ENCODE data around the gene C22orf23. TPM values are rescaled to one million over a fixed set of nuclear protein-coding genes. Genes with fewer than 3 reads are reported as not detected.

C22orf23 gene
- total RNA-seq, 1 donor from 2014 or later: not detected

DNA sequence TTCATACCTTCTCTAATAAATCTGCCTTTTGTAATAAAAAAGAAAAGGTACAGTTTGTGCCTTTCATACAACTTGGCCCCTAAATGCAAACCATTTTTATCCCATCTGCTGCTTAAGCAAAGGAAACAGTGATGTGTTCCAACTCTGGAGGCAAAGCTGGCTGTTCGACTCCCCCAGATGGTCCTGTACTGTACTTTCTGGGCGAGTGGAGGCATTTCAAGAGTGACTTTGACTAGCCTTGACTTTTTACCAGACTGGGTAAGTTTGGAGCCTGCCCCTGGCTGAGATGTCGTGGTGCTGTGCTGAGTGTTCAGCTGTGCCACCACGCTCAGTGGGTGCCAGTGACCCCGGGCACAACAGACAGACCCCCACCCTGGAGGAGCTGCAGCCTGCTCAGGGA, 37.1 kb downstream of the C22orf23 start:
- Histone ChIP-seq H3K27ac (ENCODE audit: low read depth, low read length) (no peak overlapping the region), H3K9ac (ENCODE audit: low read length) (no peak overlapping the region), H3K9me3 (ENCODE audit: insufficient read depth, low read depth, low read length) (no peaks in the 10 kb centered on the region), H4K20me1 (ENCODE audit: insufficient read depth, low read length) (peaks cover 41% of the 10 kb centered on the region), H3K4me3 (ENCODE audit: insufficient read depth, low read depth, low read length) (no peak overlapping the region), H3K4me2 (ENCODE audit: low read length) (no peak overlapping the region), H3K4me1 (ENCODE audit: insufficient read depth, low read length) (peaks cover 3% of the 10 kb centered on the region), H3K27me3 (ENCODE audit: insufficient read depth, low read length) (no peaks in the 10 kb centered on the region), H3K36me3 (ENCODE audit: insufficient read depth, low read length) (peaks cover 43% of the 10 kb centered on the region), H2AFZ (ENCODE audit: low read depth, low read length) (no peak overlapping the region), H3K79me2 (ENCODE audit: insufficient read depth, low read length) (peaks cover 23% of the 10 kb centered on the region)
- H3K4me3 Mint-ChIP-seq (ENCODE audit: unreplicated experiment): no peak overlapping the region
- FAIRE-seq (no peak), DNase-seq (ENCODE audit: low read depth) (no peak)
- peaks cover 17% of the 10 kb centered on the region for H3K36me3 Mint-ChIP-seq (ENCODE audit: low read depth, unreplicated experiment)
- no peaks in the 10 kb centered on the region for H3K27me3 Mint-ChIP-seq (ENCODE audit: low read depth, unreplicated experiment)
- peaks cover 11% of the 10 kb centered on the region for H3K4me1 Mint-ChIP-seq (ENCODE audit: low read depth, unreplicated experiment)
- TF ChIP-seq, protein P1, sequence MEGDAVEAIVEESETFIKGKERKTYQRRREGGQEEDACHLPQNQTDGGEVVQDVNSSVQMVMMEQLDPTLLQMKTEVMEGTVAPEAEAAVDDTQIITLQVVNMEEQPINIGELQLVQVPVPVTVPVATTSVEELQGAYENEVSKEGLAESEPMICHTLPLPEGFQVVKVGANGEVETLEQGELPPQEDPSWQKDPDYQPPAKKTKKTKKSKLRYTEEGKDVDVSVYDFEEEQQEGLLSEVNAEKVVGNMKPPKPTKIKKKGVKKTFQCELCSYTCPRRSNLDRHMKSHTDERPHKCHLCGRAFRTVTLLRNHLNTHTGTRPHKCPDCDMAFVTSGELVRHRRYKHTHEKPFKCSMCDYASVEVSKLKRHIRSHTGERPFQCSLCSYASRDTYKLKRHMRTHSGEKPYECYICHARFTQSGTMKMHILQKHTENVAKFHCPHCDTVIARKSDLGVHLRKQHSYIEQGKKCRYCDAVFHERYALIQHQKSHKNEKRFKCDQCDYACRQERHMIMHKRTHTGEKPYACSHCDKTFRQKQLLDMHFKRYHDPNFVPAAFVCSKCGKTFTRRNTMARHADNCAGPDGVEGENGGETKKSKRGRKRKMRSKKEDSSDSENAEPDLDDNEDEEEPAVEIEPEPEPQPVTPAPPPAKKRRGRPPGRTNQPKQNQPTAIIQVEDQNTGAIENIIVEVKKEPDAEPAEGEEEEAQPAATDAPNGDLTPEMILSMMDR (IDR thresholded peaks at IDR 0.05; ENCODE audit: insufficient read depth, low read depth, low read length): no peak
- no peak for TF ChIP-seq EZH2 (IDR thresholded peaks at IDR 0.05; ENCODE audit: insufficient read depth, low read length)
- no peak overlapping the region for H3K27ac Mint-ChIP-seq (ENCODE audit: unreplicated experiment)
- no peaks in the 10 kb centered on the region for H3K9me3 Mint-ChIP-seq (ENCODE audit: unreplicated experiment)

GRCh38 chr22:37913233-37913721, 40.1 kb downstream of the C22orf23 start:
- H3K36me3 Mint-ChIP-seq (ENCODE audit: low read depth, unreplicated experiment): peaks cover 18% of the 10 kb centered on the region
- FAIRE-seq: no peak
- H3K79me2 ChIP-seq (ENCODE audit: insufficient read depth, low read length): peaks cover 52% of the 10 kb centered on the region
- H3K27me3 Mint-ChIP-seq (ENCODE audit: low read depth, unreplicated experiment): no peaks in the 10 kb centered on the region
- H2AFZ ChIP-seq (ENCODE audit: low read depth, low read length): no peak overlapping the region
- peaks cover 62% of the 10 kb centered on the region for H4K20me1 ChIP-seq (ENCODE audit: insufficient read depth, low read length)
- no peaks in the 10 kb centered on the region for H3K9me3 Mint-ChIP-seq (ENCODE audit: unreplicated experiment)
- no peaks in the 10 kb centered on the region for H3K27me3 ChIP-seq (ENCODE audit: insufficient read depth, low read length)
- H3K4me3 Mint-ChIP-seq (ENCODE audit: unreplicated experiment): no peak overlapping the region
- H3K36me3 ChIP-seq (ENCODE audit: insufficient read depth, low read length): peaks cover 33% of the 10 kb centered on the region
- DNase-seq (ENCODE audit: low read depth): no peak
- TF ChIP-seq, protein P1 (IDR thresholded peaks at IDR 0.05; ENCODE audit: insufficient read depth, low read depth, low read length): no peak
- TF ChIP-seq EZH2 (IDR thresholded peaks at IDR 0.05; ENCODE audit: insufficient read depth, low read length): no peak
- H3K4me2 ChIP-seq (ENCODE audit: low read length): no peak overlapping the region
- H3K27ac Mint-ChIP-seq (ENCODE audit: unreplicated experiment): peak overlapping the region; percentile 18
- no peak overlapping the region for H3K27ac ChIP-seq (ENCODE audit: low read depth, low read length)
- peaks cover 33% of the 10 kb centered on the region for H3K4me1 Mint-ChIP-seq (ENCODE audit: low read depth, unreplicated experiment)
- H3K4me1 ChIP-seq (ENCODE audit: insufficient read depth, low read length): peaks cover 9% of the 10 kb centered on the region
- no peaks in the 10 kb centered on the region for H3K9me3 ChIP-seq (ENCODE audit: insufficient read depth, low read depth, low read length)
- no peak overlapping the region for H3K9ac ChIP-seq (ENCODE audit: low read length)
- no peak overlapping the region for H3K4me3 ChIP-seq (ENCODE audit: insufficient read depth, low read depth, low read length)

DNA sequence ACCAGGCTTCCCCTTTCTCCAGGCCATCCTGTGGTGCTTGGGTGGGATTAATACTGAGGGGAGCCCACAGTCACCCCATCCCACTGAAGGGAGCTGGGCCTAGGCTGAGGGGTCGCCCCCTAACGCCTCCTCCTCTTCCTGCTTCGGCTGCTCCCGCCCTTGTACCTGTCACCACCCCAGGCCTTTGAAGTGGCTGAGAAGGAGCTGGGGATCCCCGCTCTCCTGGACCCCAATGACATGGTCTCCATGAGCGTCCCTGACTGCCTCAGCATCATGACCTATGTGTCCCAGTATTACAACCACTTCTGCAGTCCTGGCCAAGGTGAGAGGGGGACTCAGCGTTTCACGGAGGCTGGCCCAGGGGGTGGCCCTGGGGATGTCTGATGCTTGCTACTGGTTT, 41.2 kb downstream of the C22orf23 start:
- no peak overlapping the region for H3K4me2 ChIP-seq (ENCODE audit: low read length)
- no peak for FAIRE-seq
- H3K9ac ChIP-seq (ENCODE audit: low read length): no peak overlapping the region
- H2AFZ ChIP-seq (ENCODE audit: low read depth, low read length): no peak overlapping the region
- DNase-seq (ENCODE audit: low read depth): no peak
- Mint-ChIP-seq H3K27me3 (ENCODE audit: low read depth, unreplicated experiment) (no peaks in the 10 kb centered on the region), H3K4me1 (ENCODE audit: low read depth, unreplicated experiment) (peaks cover 39% of the 10 kb centered on the region), H3K9me3 (ENCODE audit: unreplicated experiment) (no peaks in the 10 kb centered on the region), H3K27ac (ENCODE audit: unreplicated experiment) (no peak overlapping the region), H3K4me3 (ENCODE audit: unreplicated experiment) (no peak overlapping the region), H3K36me3 (ENCODE audit: low read depth, unreplicated experiment) (peaks cover 16% of the 10 kb centered on the region)
- no peaks in the 10 kb centered on the region for H3K9me3 ChIP-seq (ENCODE audit: insufficient read depth, low read depth, low read length)
- no peak overlapping the region for H3K27ac ChIP-seq (ENCODE audit: low read depth, low read length)
- no peaks in the 10 kb centered on the region for H3K27me3 ChIP-seq (ENCODE audit: insufficient read depth, low read length)
- peaks cover 61% of the 10 kb centered on the region for H4K20me1 ChIP-seq (ENCODE audit: insufficient read depth, low read length)
- H3K36me3 ChIP-seq (ENCODE audit: insufficient read depth, low read length): peaks cover 23% of the 10 kb centered on the region
- no peak overlapping the region for H3K4me3 ChIP-seq (ENCODE audit: insufficient read depth, low read depth, low read length)
- peaks cover 59% of the 10 kb centered on the region for H3K79me2 ChIP-seq (ENCODE audit: insufficient read depth, low read length)
- peaks cover 19% of the 10 kb centered on the region for H3K4me1 ChIP-seq (ENCODE audit: insufficient read depth, low read length)
- no peak for TF ChIP-seq EZH2 (IDR thresholded peaks at IDR 0.05; ENCODE audit: insufficient read depth, low read length)
- TF ChIP-seq, protein P1 (IDR thresholded peaks at IDR 0.05; ENCODE audit: insufficient read depth, low read depth, low read length): no peak

All from astrocyte (in vitro differentiated cells and primary cell).